Measurements from ENCODE around the gene GPX1. TPM values are rescaled to one million over a fixed set of nuclear protein-coding genes. Genes with fewer than 3 reads are reported as not detected.
A peak's percentile ranks its signal among the peaks of the same experiment; 100 is the strongest.

Gene GPX1
- total and polyA plus RNA-seq, 10 of the 15 experiments (the other 5 are each of a cell fraction or from before 2014, with no cell fraction given): 32.0 to 1,121 (median 400) TPM

DNA sequence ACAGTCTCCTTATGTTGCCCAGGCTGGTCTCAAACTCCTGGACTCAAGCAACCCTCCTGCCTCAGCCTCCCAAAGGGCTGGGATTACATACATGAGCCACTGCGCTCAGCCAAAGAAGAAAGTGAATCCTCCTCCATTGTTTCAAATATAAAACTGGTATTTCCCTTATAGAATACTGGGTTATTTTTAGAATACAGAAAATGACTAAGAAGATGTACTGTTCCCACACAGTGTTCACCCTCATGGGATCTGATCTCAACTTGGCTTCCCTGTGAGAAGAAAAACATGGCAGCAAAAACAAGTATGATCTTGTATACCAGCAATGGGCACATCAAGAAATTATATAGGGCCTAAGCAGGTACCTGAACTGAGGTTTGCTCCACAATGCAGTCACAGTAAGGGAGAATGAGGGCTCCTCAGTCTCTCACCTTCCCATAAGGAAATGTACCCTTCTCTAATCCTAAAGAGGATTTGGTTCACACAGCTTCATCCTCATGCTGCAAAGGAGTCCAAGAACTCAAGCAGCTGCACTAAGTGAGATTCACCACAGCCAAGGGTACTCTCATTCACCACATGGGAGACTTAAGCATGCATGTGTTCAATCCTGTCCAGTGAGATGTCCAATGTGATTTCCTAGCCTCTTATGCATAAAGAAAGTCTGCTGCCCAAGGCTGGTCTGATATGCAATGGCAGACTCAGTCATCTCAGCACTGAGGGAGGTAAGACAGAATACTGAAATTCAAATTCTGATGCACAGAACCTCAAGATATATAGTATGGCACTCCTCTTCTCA, 44.1 kb downstream of the GPX1 start (continued):
- TF ChIP-seq NFIC (IDR thresholded peaks at IDR 0.05; ENCODE audit: low read depth, low read length) (peak; percentile 58; the same call in 1 of the 2 replicates), ATF7 (IDR thresholded peaks at IDR 0.05; ENCODE audit: low read depth) (peak; percentile 21; the same call in 1 of the 2 replicates), YY1 (IDR thresholded peaks at IDR 0.05; ENCODE audit: low read depth, low read length) (no peak), FOXM1 (IDR thresholded peaks at IDR 0.05; ENCODE audit: low read depth, low read length) (no peak), IRF5 (IDR thresholded peaks at IDR 0.05; ENCODE audit: borderline replicate concordance) (no peak), KAT2A (conservative IDR thresholded peaks at IDR 0.05; ENCODE audit: control insufficient read depth, low read depth, low read length) (no peak), SRF (IDR thresholded peaks at IDR 0.05; ENCODE audit: low read depth in 2 of 2, low read length in 2 of 2) (no peak), EED (IDR thresholded peaks at IDR 0.05; ENCODE audit: low read depth) (0 out of 2 replicates have a peak, but pooled peaks have one; percentile 27), ATF2 (IDR thresholded peaks at IDR 0.05; ENCODE audit: low read length) (peak; percentile 94), EP300 (IDR thresholded peaks at IDR 0.05; ENCODE audit: borderline replicate concordance in 1 of 2, control insufficient read depth in 1 of 2, low read depth in 2 of 2, low read length in 2 of 2) (peak in 1 of 2 experiments; percentile 16; a peak in 1 of 4 replicates), TARDBP (IDR thresholded peaks at IDR 0.05; ENCODE audit: borderline replicate concordance) (no peak), REST (IDR thresholded peaks at IDR 0.05; ENCODE audit: low read depth, low read length) (no peak), SMC3 (IDR thresholded peaks at IDR 0.05; ENCODE audit: borderline replicate concordance, low read length) (no peak), RELB (IDR thresholded peaks at IDR 0.05; ENCODE audit: low read depth) (peak; percentile 68)
- TF ChIP-seq, protein P1, sequence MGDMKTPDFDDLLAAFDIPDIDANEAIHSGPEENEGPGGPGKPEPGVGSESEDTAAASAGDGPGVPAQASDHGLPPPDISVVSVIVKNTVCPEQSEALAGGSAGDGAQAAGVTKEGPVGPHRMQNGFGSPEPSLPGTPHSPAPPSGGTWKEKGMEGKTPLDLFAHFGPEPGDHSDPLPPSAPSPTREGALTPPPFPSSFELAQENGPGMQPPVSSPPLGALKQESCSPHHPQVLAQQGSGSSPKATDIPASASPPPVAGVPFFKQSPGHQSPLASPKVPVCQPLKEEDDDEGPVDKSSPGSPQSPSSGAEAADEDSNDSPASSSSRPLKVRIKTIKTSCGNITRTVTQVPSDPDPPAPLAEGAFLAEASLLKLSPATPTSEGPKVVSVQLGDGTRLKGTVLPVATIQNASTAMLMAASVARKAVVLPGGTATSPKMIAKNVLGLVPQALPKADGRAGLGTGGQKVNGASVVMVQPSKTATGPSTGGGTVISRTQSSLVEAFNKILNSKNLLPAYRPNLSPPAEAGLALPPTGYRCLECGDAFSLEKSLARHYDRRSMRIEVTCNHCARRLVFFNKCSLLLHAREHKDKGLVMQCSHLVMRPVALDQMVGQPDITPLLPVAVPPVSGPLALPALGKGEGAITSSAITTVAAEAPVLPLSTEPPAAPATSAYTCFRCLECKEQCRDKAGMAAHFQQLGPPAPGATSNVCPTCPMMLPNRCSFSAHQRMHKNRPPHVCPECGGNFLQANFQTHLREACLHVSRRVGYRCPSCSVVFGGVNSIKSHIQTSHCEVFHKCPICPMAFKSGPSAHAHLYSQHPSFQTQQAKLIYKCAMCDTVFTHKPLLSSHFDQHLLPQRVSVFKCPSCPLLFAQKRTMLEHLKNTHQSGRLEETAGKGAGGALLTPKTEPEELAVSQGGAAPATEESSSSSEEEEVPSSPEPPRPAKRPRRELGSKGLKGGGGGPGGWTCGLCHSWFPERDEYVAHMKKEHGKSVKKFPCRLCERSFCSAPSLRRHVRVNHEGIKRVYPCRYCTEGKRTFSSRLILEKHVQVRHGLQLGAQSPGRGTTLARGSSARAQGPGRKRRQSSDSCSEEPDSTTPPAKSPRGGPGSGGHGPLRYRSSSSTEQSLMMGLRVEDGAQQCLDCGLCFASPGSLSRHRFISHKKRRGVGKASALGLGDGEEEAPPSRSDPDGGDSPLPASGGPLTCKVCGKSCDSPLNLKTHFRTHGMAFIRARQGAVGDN (IDR thresholded peaks at IDR 0.05): peak; percentile 72

All from GM12878 (cell line).